PC-9 (cell line): ENCODE results near the gene GABRR1. TPM values are rescaled to one million over a fixed set of nuclear protein-coding genes. Genes with fewer than 3 reads are reported as not detected.

Source experiments
- BruUV-seq: library from RNA; stranded (reverse); fragments of 400-500 nt; replicated peaks from 2 replicates; lab custom pipeline; 2021; lab: Mats Ljungman, UMichigan
- CTCF ChIA-PET: fragments of 300-600 bp; sonication (Branson Sonifier 250); formaldehyde crosslinking; loops from one replicate; lab custom pipeline; 2022; ENCODE audit warnings: antibody characterized with exemption; lab: Charles Lee
- POLR2A ChIA-PET: fragments of 300-600 bp; sonication (Branson Sonifier 250); formaldehyde crosslinking; loops from one replicate; lab custom pipeline; 2022; ENCODE audit warnings: antibody characterized with exemption; ENCODE audit not compliant: unreplicated experiment; lab: Charles Lee
- DNase-seq, 2 experiments: peaks; one replicate each; pipeline versions ENCODE4 v3.0.0 to v3.0.0-alpha.2; 2015 to 2022; ENCODE audit warnings: mixed read lengths in 1 of 2
- H2AFZ ChIP-seq: fragments of 200-600 bp; sonication (generic); 2 replicates; pipeline ENCODE4 v1.8.1; 2017; ENCODE audit warnings: antibody characterized with exemption
- H3F3A ChIP-seq: fragments of 200-600 bp; sonication (generic); 2 replicates; pipeline ENCODE4 v1.8.1; 2017; ENCODE audit warnings: antibody characterized with exemption, mild to moderate bottlenecking, low read depth; ENCODE audit not compliant: insufficient read depth
- H3K27ac ChIP-seq: fragments of 200-600 bp; sonication (generic); 2 replicates; pipeline ENCODE4 v1.6.1; 2016; ENCODE audit warnings: mixed run types
- H3K27me3 ChIP-seq: fragments of 200-600 bp; sonication (generic); 2 replicates; pipeline ENCODE4 v1.6.1; 2016; ENCODE audit warnings: low read depth, mixed run types; ENCODE audit not compliant: insufficient read depth
- H3K36me3 ChIP-seq: fragments of 200-600 bp; sonication (generic); 2 replicates; pipeline ENCODE4 v1.6.1; 2016; ENCODE audit warnings: low read depth, mixed run types
- H3K4me1 ChIP-seq: fragments of 200-600 bp; sonication (generic); replicated peaks from 2 replicates; pipeline ENCODE4 v1.6.1; 2016; ENCODE audit warnings: mixed run types; ENCODE audit not compliant: insufficient read depth
- H3K4me2 ChIP-seq: fragments of 200-600 bp; sonication (generic); 2 replicates; pipeline ENCODE4 v1.6.1; 2017; ENCODE audit warnings: mixed run types
- H3K4me3 ChIP-seq: fragments of 200-600 bp; sonication (generic); 2 replicates; pipeline ENCODE4 v1.6.1; 2016; ENCODE audit warnings: mixed run types
- H3K79me2 ChIP-seq: fragments of 200-600 bp; sonication (generic); 2 replicates; pipeline ENCODE4 v1.6.1; 2017; ENCODE audit warnings: low read depth, mixed run types
- H3K9me2 ChIP-seq: fragments of 200-600 bp; sonication (generic); 2 replicates; pipeline ENCODE4 v1.8.1; 2017; ENCODE audit warnings: mild to moderate bottlenecking; ENCODE audit not compliant: insufficient read depth
- H3K9me3 ChIP-seq: fragments of 200-600 bp; sonication (generic); 2 replicates; pipeline ENCODE4 v1.8.1; 2016; ENCODE audit warnings: low read depth; ENCODE audit not compliant: insufficient read depth
- H4K20me1 ChIP-seq: fragments of 200-600 bp; sonication (generic); 2 replicates; pipeline ENCODE4 v1.8.1; 2017; ENCODE audit not compliant: insufficient read depth
- CTCF ChIP-seq: fragments of 200-600 bp; sonication (generic); conservative IDR thresholded peaks from 2 replicates; pipeline ENCODE4 v1.6.1; 2017; ENCODE audit warnings: mixed run types, antibody characterized with exemption, mild to moderate bottlenecking, moderate library complexity
- EZH2 ChIP-seq: fragments of 200-600 bp; sonication (generic); IDR thresholded peaks from 2 replicates; pipeline ENCODE4 v1.8.0; 2017; ENCODE audit warnings: antibody characterized with exemption, low read depth
- intact Hi-C: fragments of 100-400 bp; cut with micrococcal nuclease; formaldehyde crosslinking; loops from one replicate; pipeline ENCODE4 v1.10.0; 2022; ENCODE audit not compliant: unreplicated experiment
- total RNA-seq: library from RNA; stranded (reverse); gene quantifications from 2 replicates; pipeline ENCODE4 v1.2.3, GENCODE V29; 2021

Gene GABRR1
- total RNA-seq, 1 experiment from 2014 or later: not detected

GRCh38 chr6:89186762-89187161 lies 30.4 kb downstream of the GABRR1 start:
- intact Hi-C loops: no loop called here
- POLR2A ChIA-PET: no interaction called here

GRCh38 chr6:89184344-89184743 lies 32.8 kb downstream of the GABRR1 start:
- Histone ChIP-seq H3K9me3 (no peaks in the 10 kb centered on the region), H3K4me2 (no peak overlapping the region), H4K20me1 (no peaks in the 10 kb centered on the region), H3K79me2 (no peaks in the 10 kb centered on the region), H3K36me3 (no peaks in the 10 kb centered on the region), H3K27me3 (no peaks in the 10 kb centered on the region), H3K9me2 (no peaks in the 10 kb centered on the region), H3K4me3 (no peak overlapping the region), H2AFZ (no peak overlapping the region), H3K27ac (no peak overlapping the region), H3K4me1 (no peaks in the 10 kb centered on the region), H3F3A (no peaks in the 10 kb centered on the region)
- no peak for TF ChIP-seq EZH2
- TF ChIP-seq CTCF: no peak
- POLR2A ChIA-PET: no interaction called here
- no peak for DNase-seq
- CTCF ChIA-PET: no interaction called here
- intact Hi-C loops: no loop called here
- no TSS peak for BruUV-seq

More at GRCh38 chr6:89186762-89187161, 30.4 kb downstream of the GABRR1 start:
- Histone ChIP-seq H2AFZ (no peak overlapping the region), H3K79me2 (no peaks in the 10 kb centered on the region), H4K20me1 (no peaks in the 10 kb centered on the region), H3K27me3 (no peaks in the 10 kb centered on the region), H3K27ac (no peak overlapping the region), H3K9me2 (no peaks in the 10 kb centered on the region), H3K9me3 (no peaks in the 10 kb centered on the region), H3F3A (no peaks in the 10 kb centered on the region), H3K4me2 (no peak overlapping the region), H3K4me3 (no peak overlapping the region), H3K4me1 (no peaks in the 10 kb centered on the region), H3K36me3 (no peaks in the 10 kb centered on the region)
- no peak for TF ChIP-seq EZH2
- no peak for TF ChIP-seq CTCF
- DNase-seq: no peak
- BruUV-seq: no TSS peak
- CTCF ChIA-PET: no interaction called here

GRCh38 chr6:89183294-89183693 lies 33.9 kb downstream of the GABRR1 start:
- DNase-seq: no peak
- CTCF ChIA-PET: no interaction called here
- Histone ChIP-seq H2AFZ (no peak overlapping the region), H3K9me2 (no peaks in the 10 kb centered on the region), H3K4me1 (no peaks in the 10 kb centered on the region), H3K4me3 (no peak overlapping the region), H3F3A (no peaks in the 10 kb centered on the region), H3K79me2 (no peaks in the 10 kb centered on the region), H3K27ac (no peak overlapping the region), H3K36me3 (no peaks in the 10 kb centered on the region), H3K27me3 (no peaks in the 10 kb centered on the region), H3K4me2 (no peak overlapping the region), H4K20me1 (no peaks in the 10 kb centered on the region), H3K9me3 (no peaks in the 10 kb centered on the region)
- POLR2A ChIA-PET: no interaction called here
- BruUV-seq: no TSS peak
- intact Hi-C loops: no loop called here
- TF ChIP-seq CTCF (no peak), EZH2 (no peak)
